HG03442 (cell line): ENCODE results near the gene KRIT1.
"Not testable (repeated sequence)": the region's sequence is repeated elsewhere in the genome, so short reads cannot be mapped to it uniquely, and the experiment has no call there.

Experiments
- ATAC-seq: cut with Tn5 transposase; IDR thresholded peaks from one replicate; pipeline ENCODE4 v1.9.1; 2021; ENCODE audit warnings: mild to moderate bottlenecking, moderate library complexity; ENCODE audit not compliant: unreplicated experiment

Gene KRIT1

DNA sequence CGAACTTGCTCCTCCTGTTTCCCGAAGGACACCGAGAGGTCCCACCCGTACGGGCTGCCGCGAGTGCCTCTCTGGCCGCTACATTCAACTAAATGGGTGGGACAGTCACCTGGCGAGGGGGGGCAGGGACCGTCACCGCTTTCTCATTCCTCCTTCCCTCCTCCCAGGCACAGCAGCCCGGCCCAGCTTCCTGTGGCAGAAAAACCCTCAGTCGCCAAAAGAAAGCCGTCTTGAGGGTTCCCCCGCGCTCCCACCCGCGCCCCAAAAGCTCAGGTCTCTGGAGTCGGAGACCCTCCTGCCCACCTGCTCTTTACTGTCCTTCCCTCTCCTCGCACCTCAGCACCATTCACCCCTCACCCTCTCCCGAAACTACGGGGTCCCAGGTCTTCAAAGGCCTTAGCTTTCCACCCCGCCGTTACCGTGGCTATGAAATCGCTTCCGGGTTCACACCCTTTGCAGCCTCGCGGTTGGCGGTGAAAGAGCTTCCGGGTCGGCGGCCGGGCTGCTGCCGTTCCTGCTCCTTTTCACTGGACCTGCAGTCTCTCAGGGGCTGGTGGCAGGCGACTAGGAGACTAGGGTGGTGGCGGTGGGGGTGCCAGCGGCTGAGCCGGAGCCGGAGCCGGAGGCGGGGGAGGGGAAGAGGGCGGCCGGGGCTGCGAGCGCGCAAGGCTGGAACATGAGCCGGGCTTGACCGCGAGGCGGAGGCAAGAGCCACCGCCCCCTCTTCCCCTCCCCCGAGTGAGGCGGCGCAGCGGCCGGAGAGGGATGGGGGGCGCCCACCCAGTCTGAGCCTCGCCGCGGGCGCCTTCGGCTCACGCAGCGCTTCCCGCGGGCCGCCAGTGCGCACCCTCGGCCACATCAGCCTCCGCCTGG lies at the start of gene KRIT1, which contains the start of gene ANKIB1:
Gene KRIT1 (minus strand): TSS at position 428 of the 873 bp plus-strand sequence. CDS start 3,779 bp downstream, outside the sequence.
Gene ANKIB1 (plus strand): TSS at position 488 of the 873 bp plus-strand sequence. CDS start 49,005 bp downstream, outside the sequence.
- peak; percentile 78 for ATAC-seq

GRCh38 chr7:92295391-92295790 lies 49.7 kb upstream of the KRIT1 start:
- no peak for ATAC-seq

DNA sequence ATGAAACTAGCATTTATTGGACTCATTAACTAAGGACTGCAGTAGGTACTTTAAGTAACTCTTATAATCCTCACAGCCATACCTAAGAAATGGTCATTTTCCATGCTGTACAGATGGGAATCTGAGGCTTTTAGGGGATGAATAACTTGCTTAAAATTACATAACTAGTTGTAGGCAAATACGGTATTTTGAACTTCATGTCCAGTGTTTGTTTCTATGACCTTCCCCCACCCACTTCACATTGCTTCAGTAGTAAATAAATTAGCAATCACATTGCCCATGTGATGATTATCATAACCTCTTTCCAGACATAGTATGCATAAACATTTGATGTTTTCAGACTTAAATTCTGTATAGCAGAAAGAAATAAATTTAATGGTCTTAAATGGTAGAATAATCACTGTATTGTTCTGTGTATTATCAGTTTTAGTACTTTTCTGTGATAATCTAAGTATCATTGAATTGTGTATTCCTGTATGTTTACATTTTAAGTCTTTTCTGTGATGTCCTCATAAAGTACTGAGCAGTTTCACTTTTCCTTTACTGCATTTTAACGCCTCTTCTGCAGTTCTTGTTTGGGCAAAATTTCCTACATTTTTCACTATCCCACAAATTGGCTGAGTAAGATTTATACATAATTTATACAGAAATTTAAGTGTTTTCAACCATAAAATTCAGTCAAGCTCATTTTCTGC lies 48.3 kb upstream of the KRIT1 start:
- ATAC-seq: no peak

DNA sequence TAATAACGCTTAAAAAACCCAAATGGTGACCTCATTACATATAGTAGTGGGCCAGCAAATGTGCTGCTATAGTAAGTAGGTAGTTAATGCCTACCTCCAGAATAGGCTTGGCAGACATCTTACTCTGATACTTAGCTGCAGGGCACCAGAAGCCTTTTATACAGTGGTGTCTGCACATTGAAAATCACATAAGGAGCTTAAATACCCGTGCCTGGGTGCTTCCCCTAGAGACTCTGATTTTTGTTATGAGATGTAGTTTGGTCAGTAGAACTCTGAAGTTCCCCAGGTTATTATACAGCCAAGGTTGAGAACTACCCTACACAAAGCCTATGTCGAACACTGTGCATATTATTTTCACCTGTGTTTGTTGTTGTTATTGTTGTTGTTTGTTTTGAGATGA lies 47.3 kb upstream of the KRIT1 start:
- peak; percentile 41 for ATAC-seq

- ATAC-seq: no peak
Observed at GRCh38 chr7:92289321-92289720, 43.6 kb upstream of the KRIT1 start.

GRCh38 chr7:92282930-92283329 lies 37.2 kb upstream of the KRIT1 start:
- ATAC-seq: no peak

- no peak for ATAC-seq
Observed at GRCh38 chr7:92282221-92282814, 36.6 kb upstream of the KRIT1 start.

GRCh38 chr7:92281031-92281430 lies 35.3 kb upstream of the KRIT1 start:
- ATAC-seq: no peak

DNA sequence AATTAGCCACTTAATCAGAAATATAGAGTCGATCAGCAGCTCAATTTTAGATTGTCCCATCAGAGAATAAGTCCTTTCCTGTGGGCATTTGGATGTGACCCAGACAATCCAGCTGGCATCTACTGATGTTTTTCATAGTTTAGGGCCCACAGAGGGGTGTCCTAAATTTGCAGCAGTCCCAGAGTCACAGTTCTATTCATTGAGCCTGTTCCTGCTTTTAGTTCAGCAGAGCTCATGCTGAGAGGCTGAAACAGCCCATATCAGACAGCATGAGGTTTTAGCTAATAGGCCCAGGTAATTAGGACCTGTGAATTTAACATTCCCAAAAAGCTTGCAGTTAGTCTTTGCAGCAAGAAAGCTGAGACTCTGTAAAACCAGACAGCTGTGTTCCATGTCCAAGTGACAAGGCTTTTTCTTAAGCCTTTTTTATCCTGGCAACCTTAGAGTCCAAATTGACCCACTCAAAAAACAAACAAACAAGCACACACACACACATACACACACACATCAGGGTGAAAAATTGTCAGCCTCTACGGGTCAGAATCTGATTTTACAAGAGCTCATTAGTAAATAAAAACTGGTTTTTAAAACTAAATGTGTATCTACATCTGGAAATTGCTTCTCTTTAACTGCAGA lies 33.8 kb upstream of the KRIT1 start:
- no peak for ATAC-seq

DNA sequence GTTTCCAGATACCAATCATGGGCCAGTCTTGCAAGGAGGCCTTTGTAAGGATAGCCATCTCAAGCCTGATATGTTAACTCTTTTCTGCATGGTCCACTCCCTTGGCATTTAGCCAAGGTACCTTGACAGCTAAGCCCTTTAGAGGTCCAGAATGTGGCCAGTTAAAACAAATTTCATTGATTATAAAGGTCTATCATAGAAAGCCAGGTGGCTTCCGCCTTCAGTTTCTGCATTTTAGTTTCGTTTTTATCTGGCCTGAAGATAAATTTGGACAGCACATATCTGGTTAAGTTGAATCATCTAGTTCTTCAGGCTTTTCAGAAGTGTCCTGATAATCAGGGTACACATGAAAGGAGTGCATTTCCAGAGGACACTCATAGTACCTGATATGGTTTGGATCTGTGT lies 30.7 kb upstream of the KRIT1 start:
- ATAC-seq: peak; percentile 93

GRCh38 chr7:92275327-92275726 lies 29.6 kb upstream of the KRIT1 start:
- no peak for ATAC-seq

- no peak for ATAC-seq
Observed at GRCh38 chr7:92268921-92269320, 23.2 kb upstream of the KRIT1 start.

- ATAC-seq: no peak
Observed at GRCh38 chr7:92266415-92267241, 20.9 kb upstream of the KRIT1 start.

DNA sequence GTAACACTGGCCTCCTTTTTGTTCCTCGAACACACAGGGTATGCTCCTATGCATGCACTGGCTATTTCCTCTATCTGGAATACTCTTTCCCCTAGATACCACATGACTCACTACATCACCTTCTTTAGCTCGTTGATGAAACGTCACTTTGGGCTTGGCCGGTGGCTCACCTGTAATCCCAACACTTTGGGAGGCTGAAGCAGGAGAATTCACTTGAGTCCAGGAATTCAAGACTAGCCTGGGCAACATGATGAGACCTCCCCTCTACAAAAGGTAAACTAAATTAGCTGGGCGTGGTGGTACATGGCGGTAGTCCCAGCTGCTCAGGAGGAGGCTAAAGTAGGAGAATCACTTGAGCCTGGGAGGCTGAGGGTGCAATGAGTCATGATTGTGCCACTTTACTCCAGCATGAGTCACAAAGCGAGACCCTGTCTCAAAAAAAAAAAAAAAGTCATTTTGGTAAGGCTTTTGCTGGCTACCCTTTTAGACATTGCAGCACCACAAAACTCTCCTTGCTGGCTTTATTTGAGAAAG lies 14.6 kb upstream of the KRIT1 start:
- ATAC-seq: no peak

DNA sequence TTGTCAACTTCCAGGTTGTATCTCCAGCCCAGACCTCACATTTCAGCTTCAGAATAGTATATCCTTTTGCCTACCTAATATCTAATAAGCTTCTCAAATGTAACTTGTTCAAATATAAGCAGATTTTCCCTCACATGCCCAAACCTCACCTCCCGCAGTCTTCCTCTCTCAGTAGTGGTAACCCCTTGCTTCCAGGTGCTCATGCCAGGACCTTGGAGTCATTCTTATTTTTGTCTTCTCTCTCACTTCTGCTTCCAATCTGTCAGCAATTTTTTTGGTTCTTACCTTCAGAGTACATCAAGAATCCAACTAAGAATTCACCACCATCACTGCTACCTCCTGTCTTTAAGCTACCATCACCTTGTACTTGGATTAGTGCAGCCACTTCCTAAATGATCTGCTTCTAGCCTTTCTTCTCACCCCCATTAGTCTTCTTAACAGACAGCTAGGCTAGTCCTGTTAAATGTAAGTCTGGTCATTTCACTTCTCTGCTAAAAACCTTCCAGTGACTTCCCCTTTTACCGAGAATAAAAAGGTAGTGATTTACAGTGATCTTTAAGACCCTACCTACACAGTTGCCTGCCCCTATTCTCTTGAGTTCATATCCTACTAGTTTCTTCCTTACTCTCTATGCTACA lies 14.0 kb upstream of the KRIT1 start:
- no peak for ATAC-seq

GRCh38 chr7:92259062-92259461 lies 13.3 kb upstream of the KRIT1 start:
- ATAC-seq: no peak

- no peak for ATAC-seq
Observed at GRCh38 chr7:92255308-92255707, 9.6 kb upstream of the KRIT1 start.

- ATAC-seq: not testable (repeated sequence)
Observed at GRCh38 chr7:92254800-92255199, 9.1 kb upstream of the KRIT1 start.

DNA sequence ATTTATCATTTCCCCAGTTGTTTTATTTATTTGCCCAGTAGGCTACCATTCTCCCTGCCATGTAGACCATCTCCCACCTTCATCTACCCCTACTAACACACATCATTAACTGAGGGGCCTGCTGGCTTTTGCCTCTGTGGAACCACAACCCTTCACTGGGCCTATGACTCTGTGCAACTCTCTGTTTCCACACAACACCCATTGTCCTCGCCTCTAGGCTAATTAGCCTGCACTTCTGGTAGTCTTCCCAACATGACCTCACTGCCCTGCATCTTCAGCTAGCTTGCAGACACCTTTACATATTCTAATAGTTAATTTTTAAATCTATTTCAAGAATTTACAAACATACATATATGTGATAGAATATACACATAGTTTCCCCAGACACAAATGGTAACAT lies 7.5 kb upstream of the KRIT1 start:
- no peak for ATAC-seq

GRCh38 chr7:92251181-92251580 lies 5.5 kb upstream of the KRIT1 start:
- ATAC-seq: no peak
